ENCODE measurements around the gene ARL15. TPM values are rescaled to one million over a fixed set of nuclear protein-coding genes. Genes with fewer than 3 reads are reported as not detected.
A peak's percentile ranks its signal among the peaks of the same experiment; 100 is the strongest.

ARL15 gene
- total RNA-seq, 2 experiments from 2014 or later = 10.6 to 12.3 TPM

DNA sequence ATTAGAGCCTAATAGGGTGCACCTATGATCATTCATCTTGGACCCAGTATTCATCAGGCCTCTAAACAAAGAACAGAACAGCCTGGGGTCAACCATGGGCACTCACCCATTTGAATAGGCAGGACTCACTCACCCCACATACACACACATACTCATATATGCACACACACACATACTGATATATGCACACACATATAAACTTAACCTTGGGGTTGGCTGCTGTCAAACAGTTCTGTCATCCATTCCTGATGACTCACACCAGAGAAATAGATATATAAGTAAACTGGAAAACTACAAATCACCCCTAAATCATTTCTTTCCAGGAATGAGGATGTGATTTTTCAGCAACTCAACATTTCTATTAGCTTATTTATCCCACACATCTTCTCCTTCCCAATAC, 51.3 kb downstream of the ARL15 start:
- ATAC-seq (no peak), DNase-seq (no peak)
- Mint-ChIP-seq H3K36me3 (ENCODE audit: low read depth) (no peaks in the 10 kb centered on the region), H3K9me3 (ENCODE audit: insufficient read depth) (no peaks in the 10 kb centered on the region), H3K27ac (no peak overlapping the region), H3K4me1 (ENCODE audit: low read depth) (peaks cover 19% of the 10 kb centered on the region), H3K27me3 (ENCODE audit: low read depth) (no peaks in the 10 kb centered on the region), H3K4me3 (no peak overlapping the region)
- ChIA-PET CTCF (interaction anchor here (1.3 to 1.7 kb wide), 2 partner anchors 25 to 52 kb away, joined by 4 to 7 read pairs; no protein-coding TSS in a partner anchor), POLR2A (no interaction called here)

- CTCF ChIA-PET = interaction anchor here (1.0 to 1.7 kb wide), 4 partner anchors 14 to 232 kb away, joined by 3 to 7 read pairs (median 4); no protein-coding TSS in a partner anchor
- peaks cover 19% of the 10 kb centered on the region for H3K4me1 Mint-ChIP-seq (ENCODE audit: low read depth)
- ATAC-seq = no peak
Measured at GRCh38 chr5:54257366-54258118, 52.8 kb downstream of the ARL15 start.

GRCh38 chr5:54254482-54255198, 55.7 kb downstream of the ARL15 start:
- Mint-ChIP-seq H3K36me3 (ENCODE audit: low read depth) (no peaks in the 10 kb centered on the region), H3K9me3 (ENCODE audit: insufficient read depth) (no peaks in the 10 kb centered on the region), H3K4me3 (no peak overlapping the region), H3K27me3 (ENCODE audit: low read depth) (no peaks in the 10 kb centered on the region), H3K27ac (no peak overlapping the region), H3K4me1 (ENCODE audit: low read depth) (peaks cover 19% of the 10 kb centered on the region)
- CTCF ChIA-PET = interaction anchor here (1.2 to 1.8 kb wide), 4 partner anchors 11 to 165 kb away, joined by 4 to 6 read pairs (median 5); no protein-coding TSS in a partner anchor
- POLR2A ChIA-PET = no interaction called here
- DNase-seq = no peak
- no peak for ATAC-seq

More at GRCh38 chr5:54257366-54258118, 52.8 kb downstream of the ARL15 start:
- H3K36me3 Mint-ChIP-seq (ENCODE audit: low read depth) = no peaks in the 10 kb centered on the region
- no peak overlapping the region for H3K27ac Mint-ChIP-seq
- H3K9me3 Mint-ChIP-seq (ENCODE audit: insufficient read depth) = no peaks in the 10 kb centered on the region
- no peaks in the 10 kb centered on the region for H3K27me3 Mint-ChIP-seq (ENCODE audit: low read depth)
- H3K4me3 Mint-ChIP-seq = no peak overlapping the region
- no peak for DNase-seq
- POLR2A ChIA-PET = interaction anchor here (0.5 kb wide), 1 partner anchor 21 kb away, joined by 4 read pairs; no protein-coding TSS in a partner anchor

DNA sequence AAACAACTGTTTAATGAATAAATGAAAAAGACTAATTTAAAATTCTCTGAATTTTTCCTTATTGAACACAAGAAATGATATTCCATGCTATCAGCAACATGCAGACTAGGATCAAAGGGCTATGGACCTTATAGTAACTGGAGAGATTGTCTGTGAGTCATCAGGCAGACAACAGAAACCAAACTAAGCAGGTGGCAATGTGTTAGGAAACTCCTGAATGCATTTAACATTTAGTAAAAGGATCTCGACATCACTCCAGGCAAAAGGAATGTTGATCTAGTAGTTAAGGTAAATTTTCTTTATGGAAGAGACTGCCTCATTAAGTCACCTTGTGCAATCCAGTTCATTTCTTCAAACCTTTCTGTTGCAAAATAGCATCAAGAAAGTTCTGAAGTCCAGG, 58.4 kb downstream of the ARL15 start:
- H3K36me3 Mint-ChIP-seq (ENCODE audit: low read depth) = no peaks in the 10 kb centered on the region

GRCh38 chr5:54249210-54250028, 61.0 kb downstream of the ARL15 start:
- Mint-ChIP-seq H3K4me3 (no peak overlapping the region), H3K4me1 (ENCODE audit: low read depth) (no peaks in the 10 kb centered on the region), H3K36me3 (ENCODE audit: low read depth) (no peaks in the 10 kb centered on the region), H3K27ac (no peak overlapping the region), H3K9me3 (ENCODE audit: insufficient read depth) (no peaks in the 10 kb centered on the region), H3K27me3 (ENCODE audit: low read depth) (peaks cover 6% of the 10 kb centered on the region)
- ChIA-PET CTCF (no interaction called here), POLR2A (no interaction called here)
- no peak for ATAC-seq
- DNase-seq = no peak

More for the DNA sequence above, 58.4 kb downstream of the ARL15 start:
- ChIA-PET POLR2A (no interaction called here), CTCF (no interaction called here)
- no peaks in the 10 kb centered on the region for H3K27me3 Mint-ChIP-seq (ENCODE audit: low read depth)
- DNase-seq = no peak
- no peak overlapping the region for H3K27ac Mint-ChIP-seq
- H3K4me1 Mint-ChIP-seq (ENCODE audit: low read depth) = peaks cover 9% of the 10 kb centered on the region
- no peaks in the 10 kb centered on the region for H3K9me3 Mint-ChIP-seq (ENCODE audit: insufficient read depth)
- ATAC-seq = no peak
- H3K4me3 Mint-ChIP-seq = no peak overlapping the region

DNA sequence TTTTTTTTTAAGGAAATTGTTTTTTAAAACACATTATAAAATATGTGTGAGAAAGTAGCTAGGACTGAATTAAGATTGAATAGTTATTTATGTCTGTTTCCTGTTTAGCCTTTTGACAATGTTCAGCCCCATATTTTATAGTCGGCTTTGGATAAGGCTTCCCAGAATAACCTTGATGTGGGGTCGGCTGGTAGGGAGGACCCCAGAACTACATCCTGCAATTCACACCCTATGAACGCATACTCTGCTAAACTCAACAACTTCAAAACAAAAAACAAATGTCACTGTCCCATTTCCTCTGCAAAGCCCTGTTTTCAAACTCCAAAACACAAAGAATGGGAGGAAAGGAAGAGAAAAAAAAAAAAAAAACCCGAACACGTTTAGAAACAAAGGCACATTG, 63.1 kb downstream of the ARL15 start:
- H3K36me3 Mint-ChIP-seq (ENCODE audit: low read depth) = no peaks in the 10 kb centered on the region
- H3K4me1 Mint-ChIP-seq (ENCODE audit: low read depth) = peaks cover 3% of the 10 kb centered on the region
- ChIA-PET CTCF (interaction anchor here (1.5 kb wide), 1 partner anchor 13 kb away, joined by 4 read pairs; no protein-coding TSS in a partner anchor), POLR2A (no interaction called here)
- no peak overlapping the region for H3K4me3 Mint-ChIP-seq
- H3K27ac Mint-ChIP-seq = no peak overlapping the region
- H3K9me3 Mint-ChIP-seq (ENCODE audit: insufficient read depth) = no peaks in the 10 kb centered on the region
- ATAC-seq (no peak), DNase-seq (no peak)
- peaks cover 6% of the 10 kb centered on the region for H3K27me3 Mint-ChIP-seq (ENCODE audit: low read depth)

DNA sequence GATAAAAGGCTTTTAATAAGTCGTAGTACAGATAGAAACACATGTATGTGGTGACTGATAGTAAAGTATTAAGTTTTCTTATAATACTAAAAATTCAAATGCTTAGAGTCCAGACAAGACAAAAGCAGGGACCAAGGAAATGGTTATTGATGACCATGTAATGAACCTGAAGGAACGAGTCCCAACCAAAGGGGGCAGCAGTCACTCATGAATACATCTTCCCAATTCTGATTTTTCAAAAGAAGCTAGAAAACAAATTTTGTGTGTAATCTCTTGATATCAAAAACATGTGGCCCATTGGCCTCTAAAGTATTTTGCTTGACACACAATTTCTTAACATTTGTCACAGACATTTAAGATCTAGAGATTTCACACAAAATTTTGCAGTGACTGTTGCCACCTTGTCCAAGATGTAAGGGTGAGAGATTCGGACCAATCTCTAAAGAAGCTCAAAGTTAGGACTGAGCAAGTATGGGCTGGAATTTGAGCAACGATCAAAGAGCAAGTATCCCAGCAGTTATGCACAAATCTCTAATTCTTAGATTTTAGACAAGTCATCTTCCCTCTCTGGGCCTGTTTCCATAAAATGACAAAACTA, 66.8 kb downstream of the ARL15 start:
- no peaks in the 10 kb centered on the region for H3K36me3 Mint-ChIP-seq (ENCODE audit: low read depth)
- CTCF ChIA-PET = interaction anchor here (0.6 to 1.9 kb wide), 30 partner anchors 9 to 624 kb away, joined by 3 to 34 read pairs (median 5); partner anchors contain the start of gene ARL15
- H3K4me3 Mint-ChIP-seq = no peak overlapping the region
- H3K4me1 Mint-ChIP-seq (ENCODE audit: low read depth) = peaks cover 3% of the 10 kb centered on the region
- POLR2A ChIA-PET = no interaction called here
- no peak for ATAC-seq
- H3K27me3 Mint-ChIP-seq (ENCODE audit: low read depth) = peaks cover 6% of the 10 kb centered on the region
- no peaks in the 10 kb centered on the region for H3K9me3 Mint-ChIP-seq (ENCODE audit: insufficient read depth)
- no peak overlapping the region for H3K27ac Mint-ChIP-seq
- DNase-seq = peak; percentile 56

- Mint-ChIP-seq H3K36me3 (ENCODE audit: low read depth) (no peaks in the 10 kb centered on the region), H3K27me3 (ENCODE audit: low read depth) (peaks cover 6% of the 10 kb centered on the region)
- no peak for ATAC-seq
Measured at GRCh38 chr5:54242297-54242696, 68.1 kb downstream of the ARL15 start.

DNA sequence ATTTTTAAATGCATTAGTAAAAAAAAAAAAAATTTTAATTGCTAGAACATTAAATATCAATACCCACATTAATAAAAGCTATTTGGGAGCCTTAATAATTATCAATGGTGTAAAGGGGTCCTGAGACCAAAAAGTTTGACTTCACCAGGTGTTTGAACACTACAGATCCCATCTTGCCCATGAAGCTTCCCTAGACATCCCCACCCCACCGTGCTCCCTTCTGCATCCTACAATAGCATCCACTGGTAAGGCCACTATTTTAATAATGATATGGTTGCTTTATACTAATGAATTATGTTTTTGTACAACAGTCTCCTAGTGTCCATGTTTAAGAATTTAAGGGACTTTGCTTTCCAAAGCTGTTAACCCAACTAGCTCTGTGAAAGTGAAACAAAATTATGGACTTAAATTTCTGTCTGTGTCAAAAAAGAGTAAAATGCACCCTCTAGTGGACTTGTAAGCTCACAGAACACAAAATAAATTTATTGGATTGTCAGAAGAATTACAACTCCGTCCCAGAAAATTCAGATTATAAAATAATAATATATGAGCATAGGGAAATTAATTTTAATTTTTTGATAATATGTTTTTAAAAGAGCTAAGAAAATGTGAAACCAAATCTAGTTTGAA, 76.0 kb downstream of the ARL15 start:
- H3K27ac Mint-ChIP-seq = no peak overlapping the region
- no peaks in the 10 kb centered on the region for H3K27me3 Mint-ChIP-seq (ENCODE audit: low read depth)
- no peaks in the 10 kb centered on the region for H3K9me3 Mint-ChIP-seq (ENCODE audit: insufficient read depth)
- DNase-seq (no peak), ATAC-seq (no peak)
- peaks cover 3% of the 10 kb centered on the region for H3K4me1 Mint-ChIP-seq (ENCODE audit: low read depth)
- CTCF ChIA-PET = interaction anchor here (0.7 to 1.9 kb wide), 19 partner anchors 8 to 971 kb away, joined by 3 to 11 read pairs (median 4); partner anchors contain the start of gene ARL15
- peak overlapping the region; percentile 32 for H3K4me3 Mint-ChIP-seq
- no peaks in the 10 kb centered on the region for H3K36me3 Mint-ChIP-seq (ENCODE audit: low read depth)
- POLR2A ChIA-PET = interaction anchor here (0.8 kb wide), 1 partner anchor 1125 kb away, joined by 3 read pairs; the partner anchor contains the start of gene MOCS2

More at GRCh38 chr5:54242297-54242696, 68.1 kb downstream of the ARL15 start:
- Mint-ChIP-seq H3K9me3 (ENCODE audit: insufficient read depth) (no peaks in the 10 kb centered on the region), H3K27ac (no peak overlapping the region), H3K4me3 (no peak overlapping the region), H3K4me1 (ENCODE audit: low read depth) (peaks cover 3% of the 10 kb centered on the region)
- ChIA-PET CTCF (no interaction called here), POLR2A (no interaction called here)
- DNase-seq = no peak

GRCh38 chr5:54230936-54231685, 79.3 kb downstream of the ARL15 start:
- no peaks in the 10 kb centered on the region for H3K9me3 Mint-ChIP-seq (ENCODE audit: insufficient read depth)
- ChIA-PET POLR2A (no interaction called here), CTCF (interaction anchor here (2.4 kb wide), 1 partner anchor 13 kb away, joined by 8 read pairs; no protein-coding TSS in a partner anchor)
- no peaks in the 10 kb centered on the region for H3K27me3 Mint-ChIP-seq (ENCODE audit: low read depth)
- H3K4me1 Mint-ChIP-seq (ENCODE audit: low read depth) = peaks cover 3% of the 10 kb centered on the region
- H3K4me3 Mint-ChIP-seq = no peak overlapping the region
- DNase-seq (no peak), ATAC-seq (no peak)
- no peak overlapping the region for H3K27ac Mint-ChIP-seq
- no peaks in the 10 kb centered on the region for H3K36me3 Mint-ChIP-seq (ENCODE audit: low read depth)
